HG03460 (cell line): ENCODE data around the gene ZBTB42.

Source experiments
- ATAC-seq: cut with Tn5 transposase; IDR thresholded peaks from one replicate; pipeline ENCODE4 v1.9.1; 2021; ENCODE audit not compliant: unreplicated experiment

ZBTB42 gene

GRCh38 chr14:104769324-104770071 lies 31.4 kb upstream of the ZBTB42 start:
- ATAC-seq, result no peak

- no peak for ATAC-seq
These were observed 30.8 kb upstream of the ZBTB42 start for GRCh38 chr14:104770072-104770579.

- no peak for ATAC-seq
These were observed 30.0 kb upstream of the ZBTB42 start for GRCh38 chr14:104770851-104771272.

- ATAC-seq, result no peak
These were observed 29.5 kb upstream of the ZBTB42 start for GRCh38 chr14:104771374-104771773.

- no peak for ATAC-seq
These were observed 28.8 kb upstream of the ZBTB42 start for GRCh38 chr14:104771918-104772706.

GRCh38 chr14:104772707-104773504 lies 28.0 kb upstream of the ZBTB42 start:
- no peak for ATAC-seq

- ATAC-seq, result no peak
These were observed 27.1 kb upstream of the ZBTB42 start for GRCh38 chr14:104773505-104774452.

GRCh38 chr14:104774453-104775072 lies 26.3 kb upstream of the ZBTB42 start:
- no peak for ATAC-seq

GRCh38 chr14:104775073-104775489 lies 25.8 kb upstream of the ZBTB42 start:
- no peak for ATAC-seq

GRCh38 chr14:104776481-104776880 lies 24.4 kb upstream of the ZBTB42 start:
- no peak for ATAC-seq

- no peak for ATAC-seq
These were observed 23.7 kb upstream of the ZBTB42 start for GRCh38 chr14:104776961-104777807.

- no peak for ATAC-seq
These were observed 23.1 kb upstream of the ZBTB42 start for GRCh38 chr14:104777808-104778249.

GRCh38 chr14:104778694-104779331 lies 22.1 kb upstream of the ZBTB42 start:
- ATAC-seq, result no peak

- ATAC-seq, result no peak
These were observed 21.0 kb upstream of the ZBTB42 start for GRCh38 chr14:104779776-104780512.

- ATAC-seq, result no peak
These were observed 20.3 kb upstream of the ZBTB42 start for GRCh38 chr14:104780513-104781030.

GRCh38 chr14:104781271-104782077 lies 19.4 kb upstream of the ZBTB42 start:
- no peak for ATAC-seq
